ENCODE measurements around the gene TECPR2.
"Not testable (repeated sequence)": the region's sequence is repeated elsewhere in the genome, so short reads cannot be mapped to it uniquely, and the experiment has no call there.

TECPR2 gene, protein sequence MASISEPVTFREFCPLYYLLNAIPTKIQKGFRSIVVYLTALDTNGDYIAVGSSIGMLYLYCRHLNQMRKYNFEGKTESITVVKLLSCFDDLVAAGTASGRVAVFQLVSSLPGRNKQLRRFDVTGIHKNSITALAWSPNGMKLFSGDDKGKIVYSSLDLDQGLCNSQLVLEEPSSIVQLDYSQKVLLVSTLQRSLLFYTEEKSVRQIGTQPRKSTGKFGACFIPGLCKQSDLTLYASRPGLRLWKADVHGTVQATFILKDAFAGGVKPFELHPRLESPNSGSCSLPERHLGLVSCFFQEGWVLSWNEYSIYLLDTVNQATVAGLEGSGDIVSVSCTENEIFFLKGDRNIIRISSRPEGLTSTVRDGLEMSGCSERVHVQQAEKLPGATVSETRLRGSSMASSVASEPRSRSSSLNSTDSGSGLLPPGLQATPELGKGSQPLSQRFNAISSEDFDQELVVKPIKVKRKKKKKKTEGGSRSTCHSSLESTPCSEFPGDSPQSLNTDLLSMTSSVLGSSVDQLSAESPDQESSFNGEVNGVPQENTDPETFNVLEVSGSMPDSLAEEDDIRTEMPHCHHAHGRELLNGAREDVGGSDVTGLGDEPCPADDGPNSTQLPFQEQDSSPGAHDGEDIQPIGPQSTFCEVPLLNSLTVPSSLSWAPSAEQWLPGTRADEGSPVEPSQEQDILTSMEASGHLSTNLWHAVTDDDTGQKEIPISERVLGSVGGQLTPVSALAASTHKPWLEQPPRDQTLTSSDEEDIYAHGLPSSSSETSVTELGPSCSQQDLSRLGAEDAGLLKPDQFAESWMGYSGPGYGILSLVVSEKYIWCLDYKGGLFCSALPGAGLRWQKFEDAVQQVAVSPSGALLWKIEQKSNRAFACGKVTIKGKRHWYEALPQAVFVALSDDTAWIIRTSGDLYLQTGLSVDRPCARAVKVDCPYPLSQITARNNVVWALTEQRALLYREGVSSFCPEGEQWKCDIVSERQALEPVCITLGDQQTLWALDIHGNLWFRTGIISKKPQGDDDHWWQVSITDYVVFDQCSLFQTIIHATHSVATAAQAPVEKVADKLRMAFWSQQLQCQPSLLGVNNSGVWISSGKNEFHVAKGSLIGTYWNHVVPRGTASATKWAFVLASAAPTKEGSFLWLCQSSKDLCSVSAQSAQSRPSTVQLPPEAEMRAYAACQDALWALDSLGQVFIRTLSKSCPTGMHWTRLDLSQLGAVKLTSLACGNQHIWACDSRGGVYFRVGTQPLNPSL (N-terminal part only)

DNA sequence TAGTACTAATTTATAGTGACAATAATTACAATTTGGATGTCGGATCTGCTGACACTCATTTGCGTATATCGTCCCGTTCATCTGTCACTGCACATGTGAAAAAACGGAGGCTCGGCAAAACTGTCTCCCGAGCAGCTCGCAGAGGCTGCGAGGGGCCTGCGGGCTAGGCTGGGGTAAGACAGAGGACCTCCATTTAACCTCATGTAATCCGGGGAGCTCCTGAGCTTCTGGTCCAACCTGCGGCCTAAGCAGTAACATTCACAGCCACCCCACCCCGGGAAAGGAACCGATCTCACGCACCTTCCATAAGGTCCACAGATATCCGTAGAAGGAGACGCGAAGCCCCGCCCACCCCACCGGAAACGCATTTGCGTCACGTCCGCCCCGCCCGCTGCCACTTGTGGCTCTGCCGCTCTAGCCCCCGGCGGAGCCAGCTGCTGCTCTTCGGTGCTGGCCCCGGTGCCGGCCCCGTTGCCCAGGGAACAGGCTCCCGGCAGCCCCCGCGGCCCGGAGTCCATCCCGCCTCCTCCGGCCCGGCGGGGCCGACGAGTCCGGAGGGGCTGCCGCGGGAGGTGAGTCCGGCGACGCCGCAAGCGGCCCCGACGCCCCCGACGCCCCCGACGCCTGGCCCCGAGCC, at the start of gene TECPR2, which contains the start of gene CINP:
Gene TECPR2 (plus strand): TSS at position 397 of the 637 bp plus-strand sequence. CDS start 13,781 bp downstream, outside the sequence.
Gene CINP (minus strand): TSS at position 346 of the 637 bp plus-strand sequence. CDS start 39 bp downstream, at position 307.
- DNase-seq: peak; percentile 98

DNA sequence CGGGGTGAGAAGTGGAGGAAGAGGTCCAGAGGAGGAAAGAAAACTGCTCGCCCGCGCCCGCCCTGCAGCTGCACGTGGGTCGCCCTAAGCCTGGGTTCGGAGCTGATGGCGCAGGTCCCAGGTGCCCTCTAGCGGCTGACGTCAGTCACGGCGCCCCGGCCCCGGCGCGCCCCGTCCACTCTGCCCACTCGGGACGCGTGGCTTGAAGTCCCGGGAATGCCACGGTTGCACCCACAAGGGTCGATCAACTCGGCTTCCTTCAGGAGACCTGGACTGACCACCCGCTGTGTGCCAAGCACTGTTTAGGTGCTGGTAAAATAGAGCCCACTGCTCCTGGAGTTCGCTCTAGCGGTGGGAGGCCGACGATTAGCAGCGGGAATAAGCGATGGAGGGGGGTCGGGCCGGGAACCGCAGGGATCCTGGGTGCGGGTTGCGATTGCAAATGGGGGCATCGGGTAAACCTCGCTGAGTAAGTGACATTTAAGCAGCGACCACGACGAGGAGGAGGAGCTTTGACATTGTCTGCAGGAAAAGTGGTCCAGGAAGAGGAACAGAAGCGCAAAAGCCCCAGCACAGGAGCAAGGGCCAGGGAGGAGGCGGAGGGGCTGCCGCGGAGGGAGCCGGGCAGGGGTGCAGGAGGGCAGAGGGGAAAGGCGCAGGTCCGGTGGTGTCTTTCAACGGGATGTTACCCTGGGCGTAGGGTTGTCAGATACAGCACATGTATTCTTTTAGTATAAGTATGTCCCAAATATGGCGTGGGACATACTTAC, 48.3 kb upstream of the TECPR2 start:
- peak; percentile 74 to 83 for DNase-seq

DNA sequence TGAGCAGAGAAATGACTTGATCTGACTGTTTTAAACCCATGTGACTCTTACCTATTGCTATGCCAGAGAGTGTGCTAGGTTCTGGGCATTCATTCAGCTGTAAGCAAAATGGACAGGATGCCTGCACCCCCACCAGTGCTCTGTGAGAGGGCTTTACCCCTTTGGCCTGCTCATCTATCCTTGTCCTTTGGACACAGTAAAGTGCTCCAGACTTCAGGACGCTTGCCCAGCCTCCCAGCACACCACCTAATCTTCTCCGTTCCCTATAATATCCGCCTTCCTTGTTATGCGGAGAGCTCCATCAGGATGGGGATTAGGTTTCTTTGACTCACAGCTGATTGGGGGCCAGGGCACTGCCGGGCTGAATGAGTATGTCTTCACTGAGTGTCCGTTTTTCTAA, 47.6 kb upstream of the TECPR2 start:
- no peak for DNase-seq

DNA sequence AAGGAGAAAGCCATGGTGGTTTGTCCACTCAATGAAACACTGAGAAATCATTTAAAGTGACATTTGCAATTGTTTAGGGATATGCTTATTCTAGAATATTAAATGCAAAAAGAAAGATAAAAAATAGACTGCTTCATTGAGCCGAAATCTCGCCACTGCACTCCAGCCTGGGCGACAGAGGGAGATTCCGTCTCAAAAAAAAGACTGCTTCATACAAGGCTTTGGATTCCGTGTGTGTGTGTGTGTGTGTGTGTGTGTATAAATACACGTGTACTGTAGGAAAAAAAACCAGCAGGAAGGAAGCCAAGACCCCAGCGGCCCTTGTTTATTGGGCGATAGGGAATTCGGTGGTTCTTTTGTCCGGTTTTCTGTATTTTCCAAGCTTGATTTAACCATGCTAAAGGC, 46.4 kb upstream of the TECPR2 start:
- DNase-seq: peak; percentile 38 to 63

DNA sequence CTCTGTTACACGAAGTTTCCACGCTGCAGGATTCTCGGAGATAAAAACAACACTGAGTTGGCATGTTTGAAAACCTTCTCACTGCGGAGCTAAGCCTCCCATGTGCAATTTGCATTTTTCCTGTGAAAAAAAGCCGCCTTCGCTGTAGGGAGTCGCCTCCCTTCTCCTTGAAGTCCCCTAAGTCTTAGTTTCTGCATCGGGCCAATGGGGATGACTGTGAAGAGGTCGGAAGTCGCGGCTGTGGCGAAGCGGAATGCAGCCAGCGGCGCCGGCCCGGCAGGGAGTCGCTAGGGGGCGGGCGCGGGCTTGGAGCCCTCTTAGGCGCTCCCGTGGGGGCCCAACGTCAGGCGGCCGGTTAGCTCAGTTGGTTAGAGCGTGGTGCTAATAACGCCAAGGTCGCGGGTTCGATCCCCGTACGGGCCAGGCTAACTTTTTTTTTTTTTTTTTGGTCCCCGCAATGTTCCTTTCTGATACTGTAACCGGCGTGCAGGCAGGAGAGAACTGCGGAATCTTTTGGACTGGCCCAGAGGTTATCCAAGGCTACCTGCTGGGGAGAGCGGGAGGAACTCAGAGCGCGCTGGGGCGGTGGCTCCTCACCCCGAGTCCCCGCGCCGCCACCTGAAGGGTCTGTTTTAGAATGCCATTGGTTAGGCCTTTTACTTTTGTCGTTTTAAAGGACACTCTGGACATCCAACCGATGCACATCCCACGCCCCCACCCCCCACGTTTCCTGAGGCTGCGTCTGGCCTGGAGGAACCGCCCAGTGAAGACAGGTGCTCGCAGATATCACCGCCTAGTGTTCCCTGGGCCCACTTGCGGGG, 45.8 kb upstream of the TECPR2 start:
- peak; percentile 82 to 91 for DNase-seq

DNA sequence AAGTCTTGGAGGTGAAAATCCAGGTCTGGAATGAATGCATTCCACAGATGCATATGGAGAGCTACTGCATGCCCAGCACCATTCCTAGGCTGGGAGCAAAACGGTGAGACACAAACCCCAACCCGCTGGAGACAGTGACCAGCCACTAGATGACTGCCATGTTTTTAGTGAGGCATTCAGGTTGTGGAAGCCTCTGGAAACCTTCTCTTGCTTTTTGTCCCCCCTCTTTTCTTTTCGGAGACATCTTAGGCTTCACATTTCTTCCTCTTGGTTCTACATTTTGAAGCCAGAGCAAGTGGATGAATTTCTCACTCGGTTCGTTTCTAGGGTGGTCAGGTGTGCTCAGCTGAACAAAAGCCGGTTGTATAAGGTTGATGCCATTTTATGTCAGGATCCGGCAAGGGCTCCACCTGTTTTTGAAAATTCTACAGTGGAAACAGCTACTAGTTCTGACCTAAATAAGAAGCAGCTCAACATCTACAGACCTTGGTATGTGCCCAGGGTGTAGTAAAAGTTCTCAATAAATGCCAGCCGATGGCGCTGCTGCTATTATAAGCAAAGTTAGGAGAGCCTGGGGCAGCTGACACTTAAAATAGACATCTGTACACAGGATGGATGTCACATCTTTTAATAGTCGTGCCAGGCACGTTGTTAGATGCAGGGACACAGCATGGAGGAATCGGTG, 45.0 kb upstream of the TECPR2 start:
- DNase-seq: peak; percentile 55 to 78

DNA sequence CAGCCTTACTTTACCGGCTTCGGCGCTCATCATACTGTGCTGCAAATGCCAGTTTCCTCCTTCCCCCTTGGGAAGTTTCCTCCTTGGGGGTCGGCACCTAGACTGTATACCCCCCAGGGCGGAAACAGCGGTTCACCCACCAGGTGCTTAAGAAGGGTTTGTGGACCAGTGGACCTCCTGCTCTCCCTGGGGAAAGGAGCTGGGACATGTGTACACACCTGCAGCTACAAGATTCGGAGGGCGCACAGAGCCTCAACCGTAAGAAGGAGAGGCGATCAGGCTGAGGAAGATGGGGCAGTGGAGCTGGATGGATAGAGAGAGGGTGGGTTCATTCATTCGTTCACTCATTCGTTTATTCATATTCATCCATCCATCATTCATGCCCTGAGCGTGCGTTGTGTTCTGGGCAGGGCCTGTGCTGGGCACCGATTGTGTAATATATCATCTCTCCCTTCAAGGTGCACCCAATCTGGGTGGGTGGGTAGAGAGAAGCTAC, 43.9 kb upstream of the TECPR2 start:
- DNase-seq: no peak

DNA sequence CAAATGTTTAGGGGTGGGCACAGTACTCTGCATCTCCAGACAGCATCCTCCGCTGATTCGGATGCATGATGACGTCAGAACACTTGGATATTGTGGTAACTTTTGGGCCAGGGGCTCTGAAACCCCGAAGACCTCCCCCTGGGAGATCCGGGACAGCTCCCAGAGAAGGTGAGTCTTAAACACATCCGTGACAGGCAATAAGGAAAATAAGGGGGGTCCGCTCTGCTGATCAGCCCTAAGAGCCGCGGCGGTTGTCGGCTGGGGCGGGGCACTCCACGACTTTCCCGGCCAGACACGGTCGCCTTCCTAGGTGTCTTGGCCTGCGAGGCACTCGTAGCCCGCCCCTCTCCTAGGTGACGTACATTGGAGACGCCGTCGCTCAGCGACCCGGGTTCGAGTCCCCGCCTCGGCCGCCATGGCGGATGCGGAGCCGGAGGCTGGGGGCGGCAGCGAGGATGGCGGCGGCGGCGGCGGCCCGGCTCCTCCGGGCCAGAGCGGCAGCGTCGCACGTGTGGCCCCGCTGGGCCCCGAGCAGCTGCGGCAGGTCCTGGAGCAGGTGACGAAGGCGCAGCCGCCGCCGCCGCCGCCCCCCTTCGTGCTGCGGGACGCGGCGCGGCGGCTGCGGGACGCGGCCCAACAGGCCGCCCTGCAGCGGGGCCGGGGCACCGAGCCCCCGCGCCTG, 43.2 kb upstream of the TECPR2 start, which contains the start of gene ZNF839:
Gene ZNF839 (plus strand): TSS at position 396 of the 682 bp plus-strand sequence. CDS start 20 bp downstream, at position 416.
- DNase-seq: peak; percentile 91 to 92

DNA sequence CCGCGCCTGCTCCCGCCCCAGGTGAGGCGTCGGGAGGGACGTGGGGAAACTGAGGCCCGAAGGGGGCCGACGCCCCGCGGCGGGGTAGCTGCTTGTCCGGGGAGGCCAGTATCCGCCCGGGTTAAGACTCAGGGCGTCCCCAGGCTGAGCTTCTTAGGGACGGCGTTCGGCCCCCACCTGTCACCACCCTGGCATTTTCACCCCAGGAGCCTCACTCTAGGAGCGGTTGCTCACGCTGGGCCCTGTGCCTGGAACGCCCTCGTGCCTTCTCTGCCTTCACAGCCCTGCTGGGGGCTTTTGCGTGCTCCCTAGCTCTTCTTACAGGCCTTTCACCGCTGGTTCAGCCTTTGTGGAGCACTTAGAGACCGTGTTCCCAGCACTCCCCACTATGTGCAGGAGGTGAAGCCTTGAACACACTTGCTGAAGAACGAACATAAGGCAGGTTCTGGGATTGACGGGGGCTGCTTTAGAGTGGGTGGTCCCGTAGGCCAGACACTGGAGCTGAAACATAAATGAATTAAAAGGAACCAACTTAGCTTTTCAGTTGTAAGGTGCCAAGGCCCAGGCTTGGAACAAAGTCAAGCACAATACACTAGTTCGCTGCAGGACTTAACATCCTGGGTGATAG, 42.6 kb upstream of the TECPR2 start:
- peak; percentile 12 to 42 for DNase-seq

DNA sequence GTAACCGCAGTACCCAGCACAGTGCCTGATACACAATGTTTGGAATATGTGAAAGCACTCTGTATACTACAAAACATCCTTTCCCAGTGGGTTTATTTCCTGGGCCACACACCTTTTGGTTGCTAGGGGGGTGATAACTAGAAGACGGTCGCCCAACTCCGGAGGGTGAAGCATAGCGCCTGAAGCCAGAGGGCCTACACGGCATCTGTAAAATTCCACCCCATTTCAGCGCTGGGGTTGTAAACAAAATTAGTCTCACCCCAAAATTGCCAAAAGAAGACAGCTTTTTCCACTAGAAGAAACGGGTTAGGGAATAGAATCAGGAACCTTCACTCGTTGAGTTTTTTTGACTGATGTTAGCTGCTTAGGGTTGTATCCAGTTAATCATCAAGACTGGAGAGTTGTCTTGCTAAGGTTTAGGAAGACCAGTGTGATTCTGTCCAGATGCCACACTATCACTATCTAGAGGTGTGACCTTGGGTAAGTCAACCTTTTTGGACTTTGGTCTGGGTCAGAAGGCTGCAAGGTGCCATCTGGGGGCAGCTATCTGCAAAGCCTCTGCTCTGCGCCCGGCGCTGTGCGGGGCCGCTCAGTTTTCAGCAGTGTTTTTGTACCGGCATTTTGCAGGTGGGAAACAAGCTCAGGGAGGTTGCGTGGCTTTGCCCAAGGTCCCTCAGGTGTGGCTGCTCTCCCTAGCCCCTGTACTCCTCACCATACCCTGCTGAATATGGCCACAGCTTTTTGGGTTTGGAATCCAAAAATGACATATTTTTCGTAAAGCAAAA, 41.9 kb upstream of the TECPR2 start:
- no peak for DNase-seq

DNA sequence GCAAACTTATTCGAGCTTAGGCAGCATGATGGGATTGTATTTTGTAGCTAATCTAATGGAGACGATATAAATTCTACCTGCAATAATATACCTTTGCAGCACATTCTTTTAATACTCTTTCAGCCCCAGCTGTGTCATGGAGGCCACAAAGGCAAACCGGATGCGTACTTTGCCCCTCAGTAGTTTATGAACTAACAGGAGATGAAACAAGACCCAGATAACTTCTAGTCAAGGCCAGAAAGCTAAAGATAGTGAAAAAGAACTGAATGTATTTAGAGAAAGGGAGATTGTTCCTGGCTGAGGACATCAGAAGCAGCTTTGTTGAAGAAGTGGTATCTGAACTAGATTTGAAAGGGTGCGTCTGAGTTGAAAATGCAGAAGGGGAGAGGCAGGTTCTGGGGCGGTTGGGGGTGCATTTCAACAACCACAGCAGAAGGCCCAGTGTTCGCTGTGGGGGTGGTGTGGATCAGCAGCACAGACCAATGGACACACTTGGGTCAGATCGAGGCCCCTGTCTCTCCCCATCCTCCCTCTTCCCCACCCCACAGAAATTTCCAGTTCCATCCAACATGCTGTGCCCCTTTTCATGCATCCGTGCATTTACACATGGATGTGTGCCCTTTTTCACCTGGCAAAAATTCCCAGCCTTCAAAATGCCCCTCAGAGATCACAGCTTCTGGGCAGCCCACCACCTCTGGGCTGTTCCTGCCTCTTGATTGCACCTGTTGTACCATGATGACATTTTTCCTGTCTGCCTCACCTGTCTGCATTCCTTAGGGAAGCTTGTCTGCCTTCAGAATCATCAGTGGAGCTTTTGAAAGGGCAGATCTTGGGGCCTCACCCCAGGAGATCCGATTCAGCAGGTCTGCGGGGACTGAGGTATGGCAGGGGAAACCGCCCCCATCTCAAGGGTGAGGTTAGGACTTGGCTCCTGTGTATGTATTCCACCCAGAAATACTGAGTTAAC, 41.0 kb upstream of the TECPR2 start:
- no peak for DNase-seq

DNA sequence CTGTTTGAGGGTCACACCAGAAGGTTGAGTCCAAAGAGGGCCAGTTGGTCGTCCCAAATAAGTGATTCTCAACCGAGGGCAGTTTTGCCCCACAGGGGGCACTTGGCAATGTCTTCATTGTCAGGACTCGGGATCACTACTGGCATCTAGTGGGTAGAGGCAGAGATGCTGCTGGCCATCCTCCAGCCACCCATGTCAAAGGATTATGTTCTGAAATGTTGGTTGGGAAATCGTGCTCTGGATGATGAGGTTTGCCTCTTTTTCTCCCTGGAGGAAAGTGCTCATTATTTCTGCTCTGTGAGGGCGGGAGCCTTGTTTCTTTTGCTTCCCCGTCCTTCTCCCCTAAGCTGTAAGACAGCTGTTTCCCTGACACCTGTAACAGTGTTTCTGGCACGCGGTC, 39.6 kb upstream of the TECPR2 start:
- peak; percentile 37 to 71 for DNase-seq

DNA sequence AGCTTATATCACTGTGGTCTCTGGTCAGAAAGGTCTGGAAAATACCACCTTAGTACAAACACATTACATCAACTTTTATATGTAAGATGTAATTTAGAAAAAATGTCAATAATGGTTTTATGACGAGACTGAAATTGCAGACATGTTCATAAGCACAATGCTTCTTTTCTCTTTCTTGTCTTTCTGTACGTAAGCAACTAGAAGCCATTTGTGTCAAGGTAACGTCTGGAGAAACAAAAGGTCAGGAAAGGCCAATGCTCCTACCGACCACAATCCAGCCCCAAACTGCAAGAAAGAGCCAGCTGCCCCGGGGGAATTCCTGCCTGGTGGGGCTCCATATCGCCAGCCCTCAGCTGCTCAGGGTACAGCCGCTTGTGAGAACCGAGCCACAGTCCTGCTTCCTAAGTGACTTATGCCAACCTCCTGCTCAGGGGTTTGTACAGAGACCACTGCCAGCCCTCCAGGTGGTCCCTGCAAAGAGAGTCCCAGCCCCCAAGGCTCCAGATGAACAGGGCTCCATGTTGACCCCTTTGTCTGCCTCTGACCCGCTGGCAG, 36.9 kb upstream of the TECPR2 start:
- no peak for DNase-seq

DNA sequence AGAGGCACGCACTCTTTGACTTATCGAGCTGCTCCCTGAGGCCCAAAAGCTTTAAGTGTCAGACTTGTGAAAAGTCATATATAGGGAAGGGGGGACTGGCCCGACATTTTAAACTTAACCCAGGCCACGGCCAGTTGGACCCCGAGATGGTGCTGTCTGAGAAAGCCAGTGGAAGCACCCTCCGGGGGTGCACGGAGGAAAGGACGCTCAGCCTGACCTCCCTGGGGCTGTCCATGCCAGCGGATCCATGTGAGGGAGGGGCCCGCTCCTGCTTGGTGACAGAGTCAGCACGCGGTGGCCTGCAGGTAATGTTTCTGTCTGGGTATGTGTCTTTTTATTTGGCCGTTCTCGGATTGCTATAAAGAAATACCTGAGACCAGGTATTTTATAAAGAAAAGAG, 36.2 kb upstream of the TECPR2 start:
- no peak for DNase-seq

DNA sequence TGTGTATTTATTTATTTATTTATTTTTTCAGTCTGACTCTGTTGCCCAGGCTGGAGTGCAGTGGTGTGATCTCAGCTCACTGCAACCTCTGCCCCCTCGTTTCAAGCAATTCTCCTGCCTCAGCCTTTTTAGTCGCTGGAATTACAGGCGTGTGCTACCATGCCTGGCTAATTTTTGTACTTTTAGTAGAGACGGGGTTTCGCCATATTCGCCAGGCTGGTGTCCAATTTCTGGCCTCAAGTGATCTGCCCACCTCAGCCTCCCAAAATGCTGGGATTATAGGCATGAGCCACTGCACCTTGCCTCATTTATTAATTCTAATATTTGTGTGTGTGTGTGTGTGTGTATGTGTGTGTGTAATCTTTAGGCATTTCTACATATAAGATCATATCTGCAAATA, 33.4 kb upstream of the TECPR2 start:
- DNase-seq: not testable (repeated sequence)

DNA sequence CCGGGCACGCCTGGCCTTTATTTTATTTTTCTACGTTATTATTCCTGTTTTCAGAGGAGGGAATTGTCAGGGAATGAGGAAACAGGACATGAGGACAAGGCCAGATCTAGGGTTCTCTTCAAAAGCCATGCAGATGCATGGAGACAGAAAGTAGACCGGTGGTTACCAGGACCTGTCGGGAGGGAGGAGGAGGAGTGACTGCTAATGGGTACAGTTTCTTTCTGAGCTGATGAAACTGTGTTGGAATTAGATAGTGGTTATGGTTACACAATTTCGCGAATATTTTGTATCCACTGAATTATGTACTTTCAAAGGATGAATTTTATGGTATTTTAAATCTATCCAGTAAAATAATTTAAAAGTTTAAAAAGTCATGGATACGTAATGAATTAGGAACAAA, 31.9 kb upstream of the TECPR2 start:
- DNase-seq: no peak

Measured in NCI-H2081 (cell line).